OCI-LY7 (cell line): ENCODE results near the gene TCEAL7. TPM values are rescaled to one million over a fixed set of nuclear protein-coding genes. Genes with fewer than 3 reads are reported as not detected.
A peak's percentile ranks its signal among the peaks of the same experiment; 100 is the strongest.

Source experiments
- BruUV-seq: library from RNA; stranded (reverse); fragments of 400-500 nt; replicated peaks from 2 replicates; lab custom pipeline; 2021; lab: Mats Ljungman, UMichigan
- CTCF ChIA-PET: fragments of 300-600 bp; sonication (Branson Sonifier 250); formaldehyde crosslinking; loops from one replicate; lab custom pipeline; 2022; ENCODE audit warnings: antibody characterized with exemption; ENCODE audit not compliant: unreplicated experiment; lab: Charles Lee
- POLR2A ChIA-PET: fragments of 300-600 bp; sonication (Branson Sonifier 250); formaldehyde crosslinking; loops from one replicate; lab custom pipeline; 2022; ENCODE audit warnings: antibody characterized with exemption; lab: Charles Lee
- DNase-seq: peaks from one replicate; pipeline ENCODE4 v3.0.0-alpha.2; 2015; ENCODE audit warnings: low spot score
- H2AFZ ChIP-seq: fragments of 200-600 bp; sonication (generic), shearing (Covaris generic); 2 replicates; pipeline ENCODE4 v1.6.1; 2014; ENCODE audit warnings: mild to moderate bottlenecking, antibody characterized with exemption, low read length, moderate library complexity
- H3K27ac ChIP-seq: fragments of 200-600 bp; sonication (generic); 2 replicates; pipeline ENCODE4 v1.5.1; 2014; ENCODE audit warnings: mixed run types, low read depth, mild to moderate bottlenecking, moderate library complexity, low read length, inconsistent platforms; ENCODE audit not compliant: poor library complexity, severe bottlenecking
- H3K36me3 ChIP-seq: fragments of 200-600 bp; sonication (generic); 2 replicates; pipeline ENCODE4 v1.6.1; 2014; ENCODE audit warnings: mild to moderate bottlenecking, antibody characterized with exemption, low read length, moderate library complexity, mixed read lengths; ENCODE audit not compliant: insufficient read depth
- H3K4me1 ChIP-seq: fragments of 200-600 bp; sonication (generic); 2 replicates; pipeline ENCODE4 v1.5.1; 2014; ENCODE audit warnings: mild to moderate bottlenecking, low read length; ENCODE audit not compliant: insufficient read depth, poor library complexity, severe bottlenecking
- H3K4me2 ChIP-seq: fragments of 200-600 bp; sonication (generic); 2 replicates; pipeline ENCODE4 v1.6.1; 2014; ENCODE audit warnings: mild to moderate bottlenecking, low read length
- H3K4me3 ChIP-seq: fragments of 200-600 bp; sonication (generic); 2 replicates; pipeline ENCODE4 v1.5.1; 2014; ENCODE audit warnings: mild to moderate bottlenecking, low read depth, low read length; ENCODE audit not compliant: poor library complexity, severe bottlenecking
- H3K79me2 ChIP-seq: fragments of 200-600 bp; sonication (generic); 2 replicates; pipeline ENCODE4 v1.6.1; 2016; ENCODE audit warnings: low read depth, mild to moderate bottlenecking, low read length, moderate library complexity, mixed read lengths; ENCODE audit not compliant: insufficient read depth
- H3K9me2 ChIP-seq: fragments of 200-600 bp; sonication (generic); 2 replicates; pipeline ENCODE4 v1.6.1; 2016; ENCODE audit warnings: mild to moderate bottlenecking, low read length, mixed read lengths; ENCODE audit not compliant: insufficient read depth
- H3K9me3 ChIP-seq: fragments of 200-600 bp; sonication (generic); 2 replicates; pipeline ENCODE4 v1.6.1; 2014; ENCODE audit warnings: mild to moderate bottlenecking, mixed run types, low read length, mixed read lengths
- H4K20me1 ChIP-seq: fragments of 200-600 bp; sonication (generic); 2 replicates; pipeline ENCODE4 v1.6.1; 2014; ENCODE audit warnings: mild to moderate bottlenecking, antibody characterized with exemption, low read length, moderate library complexity, mixed read lengths; ENCODE audit not compliant: insufficient read depth
- CTCF ChIP-seq: fragments of 200-600 bp; sonication (generic); conservative IDR thresholded peaks from 2 replicates; pipeline ENCODE4 v1.5.1; 2014; ENCODE audit warnings: mild to moderate bottlenecking, antibody characterized with exemption, low read length, moderate library complexity, mixed read lengths
- EZH2phosphoT487 ChIP-seq: fragments of 200-600 bp; sonication (generic); IDR thresholded peaks from 2 replicates; pipeline ENCODE4 v1.6.1; 2018; ENCODE audit warnings: low read depth, borderline replicate concordance, mild to moderate bottlenecking, mixed run types, antibody characterized with exemption, low read length, moderate library complexity, mixed read lengths
- intact Hi-C: fragments of 100-400 bp; cut with micrococcal nuclease; formaldehyde crosslinking; loops from one replicate; pipeline ENCODE4 v1.10.0; 2022; ENCODE audit not compliant: unreplicated experiment
- total RNA-seq, 2 experiments: library from RNA; depleted of rRNA in 1 of 2; stranded (reverse); fragments of >200 nt in 1 of 2; shearing (Covaris generic) in 1 of 2; gene quantifications; 2 replicates each; pipeline ENCODE4 v1.2.3, GENCODE V29; 2014 to 2022

Gene TCEAL7
- total RNA-seq, 2 experiments from 2014 or later: not detected

- no peaks in the 10 kb centered on the region for H3K9me3 ChIP-seq
- no peak overlapping the region for H3K27ac ChIP-seq
- CTCF ChIA-PET: no interaction called here
- peaks cover 3% of the 10 kb centered on the region for H3K4me1 ChIP-seq
- H3K4me3 ChIP-seq: peak overlapping the region; percentile 70
- H3K4me2 ChIP-seq: peak overlapping the region; percentile 72
- no peaks in the 10 kb centered on the region for H3K79me2 ChIP-seq
- DNase-seq: no peak
- no peaks in the 10 kb centered on the region for H3K36me3 ChIP-seq
- POLR2A ChIA-PET: no interaction called here
- no peaks in the 10 kb centered on the region for H3K9me2 ChIP-seq
- no TSS peak for BruUV-seq
- intact Hi-C loops: no loop called here
- TF ChIP-seq EZH2phosphoT487 (no peak), CTCF (no peak)
- no peaks in the 10 kb centered on the region for H4K20me1 ChIP-seq
- H2AFZ ChIP-seq: peak overlapping the region; percentile 86
Observed at GRCh38 chrX:103309860-103310554, 20.0 kb upstream of the TCEAL7 start.

GRCh38 chrX:103310555-103311398 is 19.3 kb upstream of the TCEAL7 start, which contains the start of gene BEX2:
Gene BEX2 (minus strand): TSS chrX:103310990. CDS start chrX:103309976, 1,014 bp downstream.
- no TSS peak for BruUV-seq
- Histone ChIP-seq H3K27ac (no peak within 1 kb of the TSS), H3K4me2 (peak within 1 kb of the TSS; percentile 72), H3K36me3 (no peaks in the 10 kb centered on the region), H3K4me3 (peak within 1 kb of the TSS; percentile 70), H3K4me1 (peaks cover 3% of the 10 kb centered on the region), H4K20me1 (no peaks in the 10 kb centered on the region), H2AFZ (peak within 1 kb of the TSS; percentile 86), H3K9me3 (no peaks in the 10 kb centered on the region), H3K9me2 (no peaks in the 10 kb centered on the region), H3K79me2 (no peaks in the 10 kb centered on the region)
- ChIA-PET POLR2A (no interaction called here), CTCF (no interaction called here)
- TF ChIP-seq EZH2phosphoT487 (no peak), CTCF (no peak)
- intact Hi-C loops: no loop called here
- DNase-seq: peak; percentile 65
